ENCODE measurements around the gene MRTO4.
"Not testable (repeated sequence)": the region's sequence is repeated elsewhere in the genome, so short reads cannot be mapped to it uniquely, and the experiment has no call there.

Gene MRTO4

GRCh38 chr1:19270343-19270730, 18.7 kb downstream of the MRTO4 start:
- DNase-seq (ENCODE audit: low spot score) = not testable (repeated sequence)

DNA sequence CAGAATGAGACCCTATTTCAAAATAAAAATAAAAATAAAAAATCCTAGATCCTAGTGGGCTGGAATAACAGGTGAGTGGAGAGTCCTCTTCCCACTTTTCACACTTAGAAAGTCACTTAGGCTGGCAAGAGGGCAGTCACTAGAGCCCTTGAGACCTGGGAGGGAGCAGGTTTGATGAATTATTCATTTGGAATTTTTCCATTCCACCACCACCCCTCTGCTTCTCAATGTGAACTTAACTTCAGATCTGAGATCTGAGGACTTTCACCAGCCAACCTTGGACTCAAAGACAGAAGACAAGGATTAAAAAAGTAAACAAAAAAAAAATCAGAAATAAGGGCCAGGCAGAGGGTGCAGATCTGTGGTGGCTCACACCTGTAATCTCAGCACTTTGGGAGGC, 20.5 kb downstream of the MRTO4 start:
- DNase-seq (ENCODE audit: low spot score) = no peak

DNA sequence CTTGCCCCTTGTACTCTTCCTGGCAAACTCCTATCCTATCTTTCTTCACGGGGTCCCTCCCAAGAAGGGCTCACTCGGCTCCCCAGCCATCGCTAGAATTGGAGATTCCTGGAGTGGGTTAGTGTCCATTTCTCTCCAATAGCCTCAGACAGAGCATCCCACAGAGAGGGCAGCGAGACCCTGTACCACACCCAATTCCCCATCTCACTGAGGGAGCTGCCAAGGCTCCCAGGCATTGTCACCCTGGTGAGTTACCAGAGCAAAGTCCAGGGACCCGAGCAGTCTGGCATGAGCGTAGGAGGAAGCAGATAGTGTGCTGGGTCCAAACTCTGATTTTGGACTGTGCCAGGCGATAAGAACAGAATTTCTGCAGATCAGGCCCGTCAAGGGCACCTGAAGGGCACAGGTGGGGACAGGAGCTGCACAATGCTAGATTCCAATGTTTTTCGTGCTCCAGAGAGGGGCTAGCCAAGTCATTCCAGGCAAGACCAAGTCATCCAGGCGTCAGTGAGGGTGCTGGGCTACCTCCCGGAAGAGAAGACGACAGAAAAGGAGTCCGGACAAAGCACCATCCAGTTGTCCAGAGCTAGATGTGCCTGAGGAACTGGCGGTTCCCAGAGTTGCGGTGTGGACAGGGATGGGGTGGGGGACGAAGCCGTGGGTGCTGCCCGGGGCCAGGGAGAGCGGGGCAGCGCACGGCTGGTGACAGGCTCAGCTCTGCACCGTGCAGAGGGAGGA, 21.7 kb downstream of the MRTO4 start:
- no peak for DNase-seq (ENCODE audit: low spot score)

GRCh38 chr1:19273844-19274531, 22.4 kb downstream of the MRTO4 start:
- not testable (repeated sequence) for DNase-seq (ENCODE audit: low spot score)

GRCh38 chr1:19274636-19275035, 23.0 kb downstream of the MRTO4 start:
- no peak for DNase-seq (ENCODE audit: low spot score)

- DNase-seq (ENCODE audit: low spot score) = no peak
Measured at GRCh38 chr1:19283891-19284290, 32.3 kb downstream of the MRTO4 start.

DNA sequence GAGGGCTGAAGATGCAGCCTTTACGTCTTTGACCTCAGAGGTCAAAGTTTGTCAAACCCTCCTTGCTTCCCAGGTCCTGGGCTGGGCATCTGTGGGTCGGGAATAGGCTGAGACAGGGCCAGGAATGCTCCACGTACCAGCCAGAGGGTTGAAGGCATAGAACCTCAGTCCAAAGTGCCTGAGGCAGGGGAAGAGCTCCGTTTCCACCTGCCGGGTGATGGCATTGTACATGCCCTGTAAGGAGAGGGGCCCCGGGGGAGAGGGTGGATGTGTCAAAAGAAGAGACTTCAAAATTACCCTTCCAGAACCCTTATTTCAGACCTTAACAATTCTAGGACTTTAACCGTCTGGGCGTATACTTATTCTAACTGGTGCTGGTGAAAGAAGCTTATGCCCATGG, 33.3 kb downstream of the MRTO4 start:
- no peak for DNase-seq (ENCODE audit: low spot score)

DNA sequence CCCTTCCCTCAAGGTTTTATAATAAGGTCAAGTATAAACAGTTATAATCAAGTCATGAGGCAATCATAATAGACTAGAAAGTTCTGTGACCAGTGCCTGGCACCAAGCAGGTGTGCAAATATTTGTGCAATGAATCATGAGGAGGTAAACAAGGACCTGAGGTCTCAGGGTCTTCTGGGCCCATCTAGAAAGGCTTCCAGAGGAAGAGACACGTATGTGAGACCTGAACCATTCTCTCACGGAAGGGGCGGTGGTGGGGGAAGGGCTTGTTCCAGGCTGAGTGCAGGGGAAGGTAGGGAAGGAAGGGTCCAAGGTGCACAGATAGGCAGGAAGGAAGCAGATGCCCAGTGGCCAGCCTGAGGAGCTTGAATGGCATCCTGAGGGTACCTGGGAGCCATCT, 33.8 kb downstream of the MRTO4 start:
- DNase-seq (ENCODE audit: low spot score) = not testable (repeated sequence)

GRCh38 chr1:19285807-19286206, 34.2 kb downstream of the MRTO4 start:
- not testable (repeated sequence) for DNase-seq (ENCODE audit: low spot score)

GRCh38 chr1:19287436-19288185, 36.0 kb downstream of the MRTO4 start:
- no peak for DNase-seq (ENCODE audit: low spot score)

GRCh38 chr1:19288324-19289241, 37.0 kb downstream of the MRTO4 start, which contains the start of gene AKR7A3:
AKR7A3 (minus strand) TSS chr1:19288770; CDS start chr1:19288709, 61 bp downstream.
- peak; percentile 65 for DNase-seq (ENCODE audit: low spot score)

GRCh38 chr1:19289244-19289643, 37.6 kb downstream of the MRTO4 start:
- no peak for DNase-seq (ENCODE audit: low spot score)

- no peak for DNase-seq (ENCODE audit: low spot score)
Measured at GRCh38 chr1:19294638-19295037, 43.0 kb downstream of the MRTO4 start.

- DNase-seq (ENCODE audit: low spot score) = no peak
Measured at GRCh38 chr1:19300211-19300610, 48.6 kb downstream of the MRTO4 start.

DNA sequence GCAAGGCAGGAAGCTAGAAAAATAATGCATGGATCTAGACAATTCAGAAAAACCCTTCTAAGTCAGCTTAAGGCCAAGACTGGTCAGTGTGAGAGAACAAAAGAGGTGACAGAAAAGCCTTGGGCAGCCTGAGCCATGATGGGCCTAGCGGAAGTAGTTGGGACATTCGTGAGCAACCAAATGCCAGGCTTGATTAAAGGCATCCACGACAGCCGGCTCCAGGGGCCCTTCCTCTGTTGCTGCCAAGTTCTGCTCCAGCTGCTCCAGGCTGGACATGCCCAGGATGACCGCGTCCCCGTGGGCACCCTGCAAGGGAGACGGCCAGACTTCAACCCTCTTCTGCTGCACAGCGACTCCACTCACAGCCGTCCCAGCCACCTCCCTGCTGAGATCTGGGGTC, 52.5 kb downstream of the MRTO4 start:
- not testable (repeated sequence) for DNase-seq (ENCODE audit: low spot score)

DNA sequence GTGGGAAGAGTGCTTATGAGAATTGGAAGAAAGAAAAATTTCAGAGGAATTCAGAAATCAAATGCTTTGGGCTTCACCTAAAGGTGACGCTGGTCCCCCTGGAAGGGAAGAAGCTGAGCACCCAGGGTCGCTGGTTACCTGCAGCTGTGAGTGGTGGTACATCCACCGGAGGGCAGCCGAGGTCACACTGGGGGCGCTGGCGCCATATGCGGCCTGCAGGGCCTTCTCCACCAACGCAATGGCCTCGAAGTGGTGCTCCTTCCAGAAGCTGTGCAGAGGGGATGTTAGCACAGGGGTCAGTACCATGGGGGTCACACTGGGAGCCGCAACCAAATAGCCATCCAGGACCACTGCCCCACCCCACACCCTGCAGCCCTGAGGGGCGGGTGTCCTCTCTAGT, 54.3 kb downstream of the MRTO4 start:
- no peak for DNase-seq (ENCODE audit: low spot score)

DNA sequence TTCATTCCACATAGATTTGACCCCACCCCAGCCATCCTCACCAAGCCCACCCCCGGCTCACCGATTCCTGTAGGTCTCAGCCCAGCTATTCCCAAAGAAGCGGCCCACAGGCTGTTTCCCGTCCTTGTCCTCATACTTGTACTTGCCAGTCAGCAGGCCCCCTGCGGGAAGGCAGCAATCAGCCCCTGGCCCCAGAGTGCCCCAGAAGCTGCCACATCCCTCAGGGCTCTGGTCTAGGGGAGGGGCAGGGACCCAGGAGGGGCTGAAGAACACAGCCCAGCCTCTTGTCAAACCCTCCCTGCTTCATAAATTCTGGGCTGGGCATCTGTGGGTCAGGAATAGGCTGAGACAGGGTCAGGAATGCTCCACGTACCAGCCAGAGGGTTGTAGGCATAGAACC, 55.3 kb downstream of the MRTO4 start:
- DNase-seq (ENCODE audit: low spot score) = no peak

DNA sequence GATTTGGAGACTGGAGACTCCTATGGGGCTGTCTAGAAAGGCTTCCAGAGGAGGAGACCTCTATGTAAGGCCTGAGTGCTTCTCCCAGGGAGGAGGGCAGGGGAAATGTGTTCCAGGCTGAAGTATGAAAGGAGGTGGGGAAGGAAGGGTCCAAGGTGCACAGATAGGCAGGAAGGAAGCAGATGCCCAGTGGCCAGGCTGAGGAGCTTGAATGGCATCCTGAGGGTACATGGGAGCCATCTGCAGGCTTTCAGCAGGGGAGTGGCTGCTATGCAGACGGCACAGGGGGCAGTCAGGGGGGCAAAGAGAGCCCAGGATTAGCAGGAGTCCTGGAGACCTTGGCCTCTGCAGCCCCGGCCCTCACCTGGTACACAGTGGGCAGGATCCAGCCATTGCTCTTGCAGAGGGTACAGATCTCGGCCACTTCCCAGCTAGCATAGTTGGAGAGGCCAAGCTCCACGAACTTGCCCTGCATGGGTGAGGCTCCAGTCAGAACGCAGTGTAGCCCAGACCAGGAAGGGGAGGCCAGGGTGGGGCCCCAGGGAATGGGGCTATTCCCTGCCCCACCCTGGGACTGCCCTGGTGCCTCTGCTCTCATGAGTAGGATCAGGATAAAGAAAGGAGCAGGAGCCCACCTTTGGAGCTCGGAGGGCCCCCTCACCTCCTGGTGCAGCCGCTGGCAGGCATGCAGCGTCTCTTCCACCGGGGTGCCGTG, 56.3 kb downstream of the MRTO4 start:
- no peak for DNase-seq (ENCODE audit: low spot score)

DNA sequence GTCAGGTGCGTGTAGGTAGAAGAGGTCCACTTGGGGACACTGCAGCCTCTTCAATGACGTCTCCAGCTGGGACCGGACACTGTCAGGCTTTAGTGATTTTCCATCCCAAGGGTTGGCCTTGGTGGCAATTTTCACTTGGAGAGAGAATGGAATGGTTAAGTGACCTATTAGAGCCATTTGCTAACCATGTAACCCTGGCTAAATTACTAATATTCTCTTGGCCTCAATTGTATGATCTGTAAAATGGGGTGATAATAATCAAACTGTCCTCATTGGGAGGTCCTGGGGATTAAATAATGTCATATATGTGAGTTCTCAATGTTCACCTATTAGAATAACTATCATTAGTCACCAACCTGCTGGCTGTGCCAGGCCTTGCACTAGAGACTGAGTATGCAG, 56.9 kb downstream of the MRTO4 start:
- no peak for DNase-seq (ENCODE audit: low spot score)

GRCh38 chr1:19309123-19309813, 57.7 kb downstream of the MRTO4 start:
- DNase-seq (ENCODE audit: low spot score) = no peak
